Upper lobe of right lung (tissue), 1 donor: ENCODE data around the gene GTF3C1. TPM values are rescaled to one million over a fixed set of nuclear protein-coding genes. Genes with fewer than 3 reads are reported as not detected.

Source experiments
- ATAC-seq: fragments of 200-7000 bp; cut with Tn5 transposase; one replicate; pipeline ENCODE4 v1.9.1; 2020; ENCODE audit warnings: mild to moderate bottlenecking, moderate library complexity
- DNase-seq: peaks from one replicate; pipeline ENCODE4 v3.0.0-alpha.2; 2020
- H3K27ac ChIP-seq: fragments of 200-600 bp; one replicate; pipeline ENCODE4 v1.8.0; 2022
- H3K27me3 ChIP-seq: fragments of 200-600 bp; one replicate; pipeline ENCODE4 v1.8.0; 2022; ENCODE audit warnings: mild to moderate bottlenecking
- H3K36me3 ChIP-seq: fragments of 200-600 bp; one replicate; pipeline ENCODE4 v1.8.0; 2022
- H3K4me1 ChIP-seq: fragments of 200-600 bp; one replicate; pipeline ENCODE4 v1.8.0; 2022
- H3K4me3 ChIP-seq: fragments of 200-600 bp; one replicate; pipeline ENCODE4 v1.8.0; 2022; ENCODE audit warnings: mild to moderate bottlenecking
- H3K9me3 ChIP-seq: fragments of 200-600 bp; one replicate; pipeline ENCODE4 v1.8.0; 2022
- intact Hi-C: fragments of 100-400 bp; cut with DNase I; formaldehyde crosslinking; loops from one replicate; pipeline ENCODE4 v1.11.0; 2022
- total RNA-seq: library from RNA; stranded (reverse); fragmentation: NEBNext Ultra II Directional; extraction: Animal tissue kit (Norgen Biotek cat#: 25700); gene quantifications from one replicate; pipeline ENCODE4 v1.2.1, GENCODE V29; 2021
- TF ChIP-seq, protein P1 (sequence below): fragments of 200-600 bp; IDR thresholded peaks from one replicate; pipeline ENCODE4 v1.8.0; 2022; ENCODE audit warnings: antibody characterized with exemption
- donor health status: DM: no; HTN: yes; CAD: no; lungs with severe emphysema.

The GTF3C1 gene
- total RNA-seq, 1 donor from 2014 or later: 55.0 TPM

DNA sequence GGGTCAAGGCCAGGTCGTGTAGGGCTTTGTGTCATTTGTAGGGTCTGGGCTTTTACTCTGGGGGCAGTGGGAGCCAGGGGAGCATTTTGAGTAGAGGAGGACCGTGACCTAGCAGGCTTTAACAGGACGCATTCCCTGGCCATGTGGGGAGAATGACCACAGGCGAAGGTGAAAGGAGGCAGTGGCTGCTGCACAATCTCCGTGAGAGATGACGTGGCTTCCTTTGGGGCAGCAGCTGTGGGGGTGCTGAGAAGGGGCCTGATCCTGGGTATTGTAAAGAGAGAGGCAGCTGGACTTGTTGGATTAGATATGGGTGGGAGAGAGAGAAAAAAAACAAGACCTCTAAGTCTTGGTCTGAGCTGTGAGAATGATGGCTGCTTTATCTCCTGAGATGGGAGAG is 46.3 kb upstream of the GTF3C1 start:
- Histone ChIP-seq H3K4me1 (no peaks in the 10 kb centered on the region), H3K36me3 (no peaks in the 10 kb centered on the region), H3K9me3 (no peaks in the 10 kb centered on the region), H3K4me3 (no peak overlapping the region), H3K27ac (no peak overlapping the region), H3K27me3 (no peaks in the 10 kb centered on the region)
- DNase-seq (no peak), ATAC-seq (no peak)
- intact Hi-C loops: no loop called here
- TF ChIP-seq, protein P1, sequence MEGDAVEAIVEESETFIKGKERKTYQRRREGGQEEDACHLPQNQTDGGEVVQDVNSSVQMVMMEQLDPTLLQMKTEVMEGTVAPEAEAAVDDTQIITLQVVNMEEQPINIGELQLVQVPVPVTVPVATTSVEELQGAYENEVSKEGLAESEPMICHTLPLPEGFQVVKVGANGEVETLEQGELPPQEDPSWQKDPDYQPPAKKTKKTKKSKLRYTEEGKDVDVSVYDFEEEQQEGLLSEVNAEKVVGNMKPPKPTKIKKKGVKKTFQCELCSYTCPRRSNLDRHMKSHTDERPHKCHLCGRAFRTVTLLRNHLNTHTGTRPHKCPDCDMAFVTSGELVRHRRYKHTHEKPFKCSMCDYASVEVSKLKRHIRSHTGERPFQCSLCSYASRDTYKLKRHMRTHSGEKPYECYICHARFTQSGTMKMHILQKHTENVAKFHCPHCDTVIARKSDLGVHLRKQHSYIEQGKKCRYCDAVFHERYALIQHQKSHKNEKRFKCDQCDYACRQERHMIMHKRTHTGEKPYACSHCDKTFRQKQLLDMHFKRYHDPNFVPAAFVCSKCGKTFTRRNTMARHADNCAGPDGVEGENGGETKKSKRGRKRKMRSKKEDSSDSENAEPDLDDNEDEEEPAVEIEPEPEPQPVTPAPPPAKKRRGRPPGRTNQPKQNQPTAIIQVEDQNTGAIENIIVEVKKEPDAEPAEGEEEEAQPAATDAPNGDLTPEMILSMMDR: no peak

DNA sequence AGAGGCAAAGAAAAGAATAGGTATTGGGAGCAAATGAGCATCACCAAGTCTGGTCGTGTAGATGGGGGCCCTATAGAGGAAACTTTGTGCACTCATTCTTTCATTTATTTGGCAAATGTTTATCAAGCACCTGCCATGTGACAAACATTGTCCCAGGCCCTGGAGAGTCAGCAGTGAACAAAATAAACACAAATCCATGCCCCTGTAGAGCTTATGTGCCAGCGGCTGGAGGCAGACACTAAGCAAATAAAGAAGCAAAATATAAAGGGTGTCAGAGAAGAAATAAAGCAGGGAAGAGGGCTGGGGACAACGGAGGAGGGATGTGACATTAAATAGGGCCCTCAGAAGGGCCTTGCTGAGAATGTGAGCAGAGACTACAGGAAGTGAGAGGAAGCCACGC is 45.8 kb upstream of the GTF3C1 start:
- ATAC-seq (no peak), DNase-seq (no peak)
- Histone ChIP-seq H3K9me3 (no peaks in the 10 kb centered on the region), H3K4me1 (no peaks in the 10 kb centered on the region), H3K36me3 (no peaks in the 10 kb centered on the region), H3K4me3 (no peak overlapping the region), H3K27me3 (no peaks in the 10 kb centered on the region), H3K27ac (no peak overlapping the region)
- intact Hi-C loops: no loop called here
- TF ChIP-seq, protein P1: no peak

DNA sequence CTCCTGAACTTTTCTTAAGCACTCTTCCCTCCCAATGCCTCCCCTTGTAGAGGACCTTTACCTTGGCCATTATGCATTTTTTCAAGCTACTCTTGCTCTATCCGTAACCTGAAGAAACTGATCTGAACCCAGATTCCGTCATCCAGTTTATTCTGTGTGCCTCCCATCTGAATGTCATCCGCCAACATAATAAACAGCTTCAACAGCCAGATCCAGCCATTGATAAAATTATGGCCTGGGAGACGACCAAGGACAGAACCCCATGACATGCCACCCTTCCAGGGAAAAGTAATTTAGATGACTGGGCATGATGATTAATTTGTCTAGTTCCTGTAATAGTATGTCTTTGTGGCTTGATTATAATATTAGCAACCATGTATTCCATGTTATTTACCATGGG is 42.1 kb upstream of the GTF3C1 start:
- no peaks in the 10 kb centered on the region for H3K27me3 ChIP-seq
- no peaks in the 10 kb centered on the region for H3K9me3 ChIP-seq
- no peak overlapping the region for H3K4me3 ChIP-seq
- TF ChIP-seq, protein P1: no peak
- ATAC-seq (no peak), DNase-seq (no peak)
- no peaks in the 10 kb centered on the region for H3K4me1 ChIP-seq
- intact Hi-C loops: no loop called here
- H3K27ac ChIP-seq: no peak overlapping the region
- H3K36me3 ChIP-seq: no peaks in the 10 kb centered on the region

DNA sequence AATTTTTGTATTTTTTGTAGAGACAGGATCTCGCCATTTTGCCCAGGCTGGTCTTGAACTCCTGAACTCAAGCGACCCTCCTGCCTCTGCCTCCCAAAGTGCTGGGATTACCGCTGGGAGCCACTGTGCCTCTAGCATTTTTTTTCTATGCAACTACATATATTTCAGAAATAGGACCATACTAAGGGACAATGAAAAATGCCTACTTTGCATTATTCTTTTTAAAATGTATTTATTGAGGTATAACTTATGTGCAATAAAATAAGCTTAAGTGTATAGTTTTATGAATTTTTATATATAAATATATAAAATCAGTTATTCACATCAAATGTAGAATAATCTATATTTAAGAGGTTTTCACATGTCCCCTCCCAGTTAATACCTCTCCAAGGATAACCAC is 38.3 kb upstream of the GTF3C1 start:
- intact Hi-C loops: no loop called here
- Histone ChIP-seq H3K27me3 (no peaks in the 10 kb centered on the region), H3K4me3 (no peak overlapping the region), H3K27ac (no peak overlapping the region), H3K9me3 (no peaks in the 10 kb centered on the region), H3K36me3 (no peaks in the 10 kb centered on the region), H3K4me1 (no peaks in the 10 kb centered on the region)
- TF ChIP-seq, protein P1: no peak
- ATAC-seq: no peak
- no peak for DNase-seq

DNA sequence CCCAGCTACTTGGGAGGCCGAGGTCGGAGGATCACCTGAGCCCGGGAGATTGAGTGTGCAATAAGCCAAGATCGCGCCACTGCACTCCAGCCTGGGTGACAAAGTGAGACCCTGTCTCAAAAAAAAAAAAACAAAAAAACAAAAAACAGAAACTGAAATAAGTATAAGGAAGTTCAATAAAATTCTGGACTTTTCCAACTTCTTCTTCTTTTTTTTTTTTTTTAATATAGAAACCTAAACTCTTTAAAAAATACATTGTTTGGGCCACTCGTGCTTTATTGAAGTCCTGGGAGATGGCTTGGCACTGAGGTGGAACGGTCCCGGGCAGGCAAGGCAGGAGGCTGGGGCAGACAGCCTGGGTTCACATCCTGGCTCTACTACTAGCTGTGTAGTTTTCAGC is 37.0 kb upstream of the GTF3C1 start:
- DNase-seq (no peak), ATAC-seq (no peak)
- TF ChIP-seq, protein P1: no peak
- Histone ChIP-seq H3K27ac (no peak overlapping the region), H3K9me3 (no peaks in the 10 kb centered on the region), H3K36me3 (no peaks in the 10 kb centered on the region), H3K27me3 (no peaks in the 10 kb centered on the region), H3K4me1 (no peaks in the 10 kb centered on the region), H3K4me3 (no peak overlapping the region)
- intact Hi-C loops: no loop called here

DNA sequence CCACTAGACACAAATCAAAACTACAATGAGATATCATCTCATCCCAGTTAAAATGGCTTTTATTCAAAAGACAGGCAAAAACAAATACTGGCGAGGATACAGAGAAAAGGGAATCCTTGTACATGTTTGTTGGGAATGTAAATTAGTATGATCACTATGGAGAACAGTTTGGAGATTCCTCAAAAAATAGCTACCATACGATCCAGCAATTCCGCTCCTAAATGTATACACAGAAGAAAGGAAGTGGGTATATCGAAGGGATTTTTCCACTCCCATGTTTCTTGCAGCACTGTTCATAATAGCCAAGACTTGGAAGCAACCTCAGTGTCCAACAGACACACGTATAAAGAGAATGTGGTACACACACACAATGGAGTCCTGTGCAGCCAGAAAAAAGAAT is 35.5 kb upstream of the GTF3C1 start:
- H3K4me3 ChIP-seq: no peak overlapping the region
- ATAC-seq (no peak), DNase-seq (no peak)
- no peak overlapping the region for H3K27ac ChIP-seq
- no peaks in the 10 kb centered on the region for H3K36me3 ChIP-seq
- no peaks in the 10 kb centered on the region for H3K4me1 ChIP-seq
- no peaks in the 10 kb centered on the region for H3K9me3 ChIP-seq
- no peaks in the 10 kb centered on the region for H3K27me3 ChIP-seq
- intact Hi-C loops: no loop called here
- TF ChIP-seq, protein P1: no peak
